MV-4-11 (cell line): ENCODE data around the gene NELL1.
A peak's percentile ranks its signal among the peaks of the same experiment; 100 is the strongest.

Experiments used
- DNase-seq: peaks from one replicate; lab custom pipeline; 2025; lab: John Stamatoyannopoulos, UW

NELL1 gene

GRCh38 chr11:21564833-21565682 is 895.7 kb downstream of the NELL1 start:
- DNase-seq: peak; percentile 55

DNA sequence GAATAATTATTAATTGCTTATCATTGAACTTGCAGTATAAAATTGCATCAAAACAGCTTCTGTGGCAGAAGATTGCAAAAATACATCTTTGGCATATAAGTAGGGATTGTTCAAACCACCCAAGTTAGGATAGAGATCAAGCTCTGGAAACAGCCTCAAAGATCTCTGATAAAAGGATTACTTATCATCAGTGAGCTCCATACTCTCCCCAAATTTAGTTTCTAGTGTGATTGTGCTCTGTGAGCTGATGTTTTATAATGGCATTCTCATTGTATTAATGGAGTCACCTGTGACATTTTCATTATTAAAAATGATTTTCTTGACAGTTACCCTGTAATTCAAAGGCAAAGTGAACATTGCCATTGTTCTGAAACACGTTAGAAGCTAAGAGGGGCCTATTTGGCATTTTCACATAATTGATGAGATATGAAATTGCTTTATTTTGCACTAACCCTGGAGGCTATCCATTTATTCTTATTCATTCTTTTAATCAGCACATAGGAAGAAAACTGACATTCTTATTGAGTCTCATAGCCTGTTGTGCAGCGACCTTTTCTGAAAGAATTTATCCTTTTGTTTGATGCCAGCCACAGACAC is 897.2 kb downstream of the NELL1 start:
- DNase-seq: no peak

DNA sequence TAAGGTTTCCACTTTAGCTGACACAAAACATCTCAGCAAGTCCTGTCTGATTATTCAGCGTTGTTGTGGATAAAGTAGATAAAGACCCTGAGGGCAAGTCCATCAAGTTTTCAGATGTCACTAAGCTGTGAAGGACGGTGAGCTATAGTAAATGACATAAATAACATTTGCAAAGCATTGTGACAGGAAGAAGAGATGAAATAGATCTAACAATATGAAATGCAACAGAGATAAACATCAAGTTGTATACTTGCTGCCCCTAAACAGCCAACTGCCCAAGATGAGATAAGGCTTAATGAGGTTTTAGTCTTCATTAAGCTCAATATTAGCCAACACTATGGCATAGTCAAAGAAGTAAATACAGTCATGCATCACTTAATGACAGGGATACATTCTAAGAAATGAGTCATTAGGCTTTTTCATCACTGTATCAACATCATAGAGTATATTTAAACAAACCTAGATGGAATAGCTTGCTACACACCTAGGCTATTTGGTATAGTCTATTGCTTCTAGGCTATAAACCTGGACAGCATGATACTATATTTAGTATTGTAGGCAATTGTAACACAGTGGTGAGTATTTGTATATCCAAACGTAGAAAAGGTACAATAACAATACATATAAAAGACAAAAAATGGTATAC is 898.4 kb downstream of the NELL1 start:
- no peak for DNase-seq

- DNase-seq: no peak
Observed at GRCh38 chr11:21572210-21572609, 902.8 kb downstream of the NELL1 start.

- DNase-seq: no peak
Observed at GRCh38 chr11:21582791-21583190, 913.4 kb downstream of the NELL1 start.

DNA sequence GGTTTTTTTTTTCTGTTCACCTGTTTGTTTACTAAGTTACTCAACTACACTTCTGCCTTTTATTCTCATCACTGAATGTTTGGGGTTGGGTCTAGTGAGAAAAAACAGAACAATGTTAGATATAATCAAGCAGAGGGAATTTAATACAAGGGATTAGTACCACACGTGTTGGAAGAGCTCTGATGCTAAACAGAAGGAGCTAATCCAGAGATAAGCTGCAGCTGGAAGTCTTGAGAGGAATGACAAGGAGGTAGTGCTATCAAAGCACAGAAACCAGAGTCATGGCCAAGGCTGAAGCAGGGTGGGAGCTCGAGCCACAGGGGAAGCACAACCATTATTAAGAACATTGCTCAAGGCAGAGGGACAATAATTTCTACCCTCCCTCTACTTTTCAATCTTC is 919.4 kb downstream of the NELL1 start:
- DNase-seq: no peak

- DNase-seq: no peak
Observed at GRCh38 chr11:21602699-21603098, 933.3 kb downstream of the NELL1 start.

DNA sequence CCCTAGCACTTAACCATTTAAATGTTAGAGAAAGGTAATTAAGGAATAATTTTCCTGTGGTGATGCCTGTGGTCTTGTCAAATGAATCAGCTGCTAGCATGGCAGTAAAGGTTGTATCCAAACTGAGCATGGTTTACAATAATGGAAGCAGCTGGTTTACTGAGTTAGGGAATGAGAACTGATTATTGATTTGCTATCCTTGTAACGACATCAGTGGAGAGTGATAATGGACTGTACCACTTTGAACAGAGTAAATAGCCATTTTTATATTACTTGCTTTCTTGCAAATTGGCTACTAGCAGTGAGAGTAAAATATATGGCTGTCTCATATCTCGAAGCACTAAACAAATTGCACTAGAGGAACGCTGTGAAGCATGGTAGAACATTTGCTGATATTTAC is 934.5 kb downstream of the NELL1 start:
- DNase-seq: no peak

- DNase-seq: no peak
Observed at GRCh38 chr11:21604564-21604963, 935.2 kb downstream of the NELL1 start.

- no peak for DNase-seq
Observed at GRCh38 chr11:21612326-21612725, 942.9 kb downstream of the NELL1 start.

DNA sequence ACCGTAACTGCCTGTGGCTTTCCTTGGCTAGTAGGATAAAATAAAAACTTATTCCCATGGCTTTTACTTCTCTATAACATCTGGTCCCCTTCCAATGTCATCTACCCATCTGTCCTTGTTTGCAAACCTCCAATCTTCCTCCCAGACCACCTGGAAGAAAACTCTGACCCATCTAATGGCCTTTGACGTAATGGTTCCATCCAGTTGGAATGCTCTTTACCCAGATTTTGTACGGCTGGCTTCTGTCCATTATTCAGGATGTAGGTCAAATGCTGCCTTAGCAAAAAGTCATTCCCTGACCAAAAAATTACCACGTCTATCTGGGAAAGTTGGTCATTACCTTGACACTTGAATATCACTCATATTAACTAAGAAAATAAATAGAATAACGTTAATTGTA is 945.6 kb downstream of the NELL1 start:
- no peak for DNase-seq

GRCh38 chr11:21615955-21616371 is 946.6 kb downstream of the NELL1 start:
- no peak for DNase-seq

DNA sequence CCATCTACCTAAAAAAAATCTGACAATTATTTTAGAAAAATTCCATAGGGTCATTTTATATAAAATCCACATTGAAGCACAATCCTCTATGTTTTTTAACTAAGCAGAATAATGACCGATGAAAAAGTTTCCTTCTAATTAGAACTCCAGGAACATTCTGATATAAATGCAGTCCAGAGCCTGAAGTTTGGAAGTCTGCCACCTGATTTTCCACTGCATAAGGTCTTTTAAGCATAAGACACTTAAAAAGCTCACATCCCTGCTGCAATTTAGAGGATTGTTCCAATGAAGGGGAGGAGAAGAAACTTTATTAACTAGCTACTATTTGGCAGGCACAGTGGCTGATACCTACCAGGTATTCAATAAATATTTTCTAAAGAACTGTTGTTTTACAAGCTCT is 953.2 kb downstream of the NELL1 start:
- no peak for DNase-seq

GRCh38 chr11:21622995-21623394 is 953.6 kb downstream of the NELL1 start:
- no peak for DNase-seq
